IPS-NIHi7 (cell line): ENCODE data around the gene ANKZF1.

Experiments used
- DNase-seq: peaks from one replicate; pipeline ENCODE4 v3.0.0; 2012; ENCODE audit warnings: mixed read lengths; ENCODE audit errors: extremely low spot score

The ANKZF1 gene

GRCh38 chr2:219223831-219224610, 5.6 kb upstream of the ANKZF1 start:
- no peak for DNase-seq

GRCh38 chr2:219225350-219225749, 4.3 kb upstream of the ANKZF1 start:
- DNase-seq, result no peak

- no peak for DNase-seq
Observed at GRCh38 chr2:219228041-219228910, 1.3 kb upstream of the ANKZF1 start.

- DNase-seq, result no peak
Observed at GRCh38 chr2:219228911-219229304, 698 bp upstream of the ANKZF1 start.

GRCh38 chr2:219230059-219230540, 494 bp downstream of the ANKZF1 start:
- DNase-seq, result peak; percentile 58

GRCh38 chr2:219234331-219234730, 4.7 kb downstream of the ANKZF1 start:
- no peak for DNase-seq

GRCh38 chr2:219243291-219243761, 13.7 kb downstream of the ANKZF1 start:
- no peak for DNase-seq

- no peak for DNase-seq
Observed at GRCh38 chr2:219244789-219245147, 15.2 kb downstream of the ANKZF1 start.

GRCh38 chr2:219245148-219245898, 15.7 kb downstream of the ANKZF1 start, which contains the start of the genes GLB1L and STK16:
GLB1L (minus strand) TSS chr2:219245444; CDS start chr2:219243573, 1,871 bp downstream.
STK16 (plus strand) TSS chr2:219245479; CDS start chr2:219246000, 521 bp downstream.
- peak; percentile 96 for DNase-seq

GRCh38 chr2:219245899-219246230, 16.3 kb downstream of the ANKZF1 start:
- DNase-seq, result no peak

- DNase-seq, result no peak
Observed at GRCh38 chr2:219246559-219246958, 17.0 kb downstream of the ANKZF1 start.

GRCh38 chr2:219247678-219248642, 18.4 kb downstream of the ANKZF1 start:
- no peak for DNase-seq

GRCh38 chr2:219248845-219249202, 19.2 kb downstream of the ANKZF1 start:
- DNase-seq, result no peak

GRCh38 chr2:219249203-219249980, 19.8 kb downstream of the ANKZF1 start:
- DNase-seq, result no peak

GRCh38 chr2:219250049-219250781, 20.6 kb downstream of the ANKZF1 start:
- DNase-seq, result no peak

- DNase-seq, result no peak
Observed at GRCh38 chr2:219251656-219252055, 22.1 kb downstream of the ANKZF1 start.

GRCh38 chr2:219252084-219252483, 22.5 kb downstream of the ANKZF1 start:
- DNase-seq, result no peak

- DNase-seq, result no peak
Observed at GRCh38 chr2:219252570-219252899, 22.9 kb downstream of the ANKZF1 start.
